GM19240 (cell line): ENCODE measurements around the gene HOXA7.
A peak's percentile ranks its signal among the peaks of the same experiment; 100 is the strongest.

Experiments used
- DNase-seq: peaks from one replicate; pipeline ENCODE4 v3.0.0; 2011; ENCODE audit warnings: low spot score; ENCODE audit not compliant: insufficient read length

Gene HOXA7

GRCh38 chr7:27156508-27156898 is at the start of gene HOXA7:
Gene HOXA7, minus strand, starts transcription at chr7:27156675. Its CDS starts 130 bp downstream, at chr7:27156545.
- DNase-seq, result no peak

DNA sequence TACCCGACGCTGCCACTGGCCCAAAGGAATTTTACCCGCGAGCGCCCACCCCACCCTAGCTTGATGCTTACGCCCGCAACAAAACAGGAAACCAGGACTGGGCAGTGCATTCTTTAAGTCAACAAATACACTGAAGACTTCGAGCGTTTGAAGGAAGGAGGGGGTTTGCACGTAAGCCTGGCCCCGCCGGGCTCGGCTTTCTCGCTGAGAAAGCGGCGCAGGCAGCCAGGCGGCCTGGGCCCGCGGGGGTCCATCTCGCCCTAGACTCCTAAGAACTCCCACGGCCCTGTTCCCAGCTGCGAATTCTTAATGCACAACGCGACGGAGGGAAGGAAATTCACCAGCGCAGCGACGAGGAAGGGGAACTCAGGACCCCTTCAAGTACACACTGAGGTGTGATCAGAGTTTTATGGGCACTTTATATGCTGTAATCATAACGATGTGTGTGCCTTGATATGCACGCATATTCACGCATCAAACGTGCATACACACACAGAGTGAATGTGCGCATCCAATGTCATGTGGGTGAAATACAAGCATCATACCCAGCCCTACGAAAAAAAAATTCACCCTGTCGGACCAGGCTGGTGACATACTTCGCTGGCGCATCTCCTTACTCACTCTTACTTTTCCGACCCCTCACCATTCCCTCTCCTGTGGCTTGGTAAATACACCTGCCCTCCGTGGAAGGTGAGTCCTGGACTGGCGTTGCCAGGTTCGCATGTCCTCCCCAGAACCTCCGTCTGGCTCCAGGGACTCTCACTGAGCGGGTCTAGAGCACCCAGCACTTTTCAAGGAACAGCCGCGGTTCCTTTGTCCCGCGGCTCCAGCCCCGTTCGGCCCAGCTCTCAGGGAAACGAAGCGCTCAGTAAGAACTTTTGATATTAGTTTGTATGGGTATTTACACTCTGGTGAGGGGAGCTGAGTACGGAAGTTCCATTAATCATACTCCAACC is 49.1 kb upstream of the HOXA7 start:
- DNase-seq, result no peak

GRCh38 chr7:27204851-27205322 is 48.4 kb upstream of the HOXA7 start:
- DNase-seq, result no peak

DNA sequence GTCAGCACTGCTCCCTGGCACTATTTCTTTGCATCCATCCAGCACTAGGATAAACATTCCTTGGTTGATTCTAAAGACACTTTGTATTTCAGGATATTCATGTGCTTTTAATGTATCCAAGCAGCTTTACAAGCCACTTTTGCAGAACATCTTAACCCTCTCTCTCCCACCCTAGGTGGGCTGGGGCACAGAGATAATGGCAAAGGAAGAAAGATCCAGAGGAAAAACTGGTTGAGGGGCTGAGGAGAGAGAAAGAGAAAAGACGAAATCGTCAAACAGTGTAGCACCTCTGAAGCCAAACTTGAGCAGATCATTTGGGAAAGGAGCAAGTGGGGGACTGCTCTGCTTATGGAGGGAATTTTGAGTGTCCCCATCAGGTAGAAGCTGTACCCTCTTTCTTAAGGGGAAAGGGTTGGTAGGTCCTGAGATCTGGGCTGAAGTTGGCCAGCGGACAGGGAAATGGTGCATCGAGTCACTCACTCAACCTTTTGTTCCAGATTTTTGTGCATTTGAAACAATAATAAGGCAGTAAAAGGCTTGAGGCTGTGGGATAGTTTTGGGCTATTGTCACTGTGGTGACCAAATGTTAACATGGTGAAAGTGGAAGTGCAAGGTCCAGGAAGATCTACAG is 47.6 kb upstream of the HOXA7 start:
- DNase-seq, result no peak

DNA sequence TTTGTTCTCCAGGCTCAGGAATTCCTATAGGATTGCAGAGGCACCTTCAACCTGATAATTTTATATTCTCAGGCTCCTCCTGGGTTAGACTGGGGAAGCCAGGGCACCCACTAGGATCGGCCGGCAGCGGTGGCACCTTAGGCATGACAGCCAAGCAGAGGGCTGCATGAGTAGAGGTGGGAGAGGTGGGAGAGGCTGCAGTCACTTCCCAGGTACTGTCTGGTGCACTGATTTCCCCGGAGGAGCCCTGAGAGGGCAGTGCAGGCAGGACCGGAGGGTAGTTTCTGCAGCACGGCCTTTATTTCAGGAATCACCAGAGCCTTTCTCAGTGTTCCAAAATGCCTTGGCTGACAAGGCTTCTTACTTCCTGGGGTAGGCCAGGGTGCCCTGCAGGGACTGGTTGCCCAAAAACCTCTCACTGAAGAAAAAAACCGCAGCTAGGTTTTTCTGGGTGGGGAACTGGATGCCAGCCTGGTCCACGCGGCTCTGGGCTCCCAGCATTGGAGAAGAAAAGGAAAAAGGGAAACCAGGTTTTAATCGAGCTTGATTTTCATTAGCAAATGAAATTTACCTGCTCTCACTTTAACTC is 47.0 kb upstream of the HOXA7 start:
- no peak for DNase-seq

DNA sequence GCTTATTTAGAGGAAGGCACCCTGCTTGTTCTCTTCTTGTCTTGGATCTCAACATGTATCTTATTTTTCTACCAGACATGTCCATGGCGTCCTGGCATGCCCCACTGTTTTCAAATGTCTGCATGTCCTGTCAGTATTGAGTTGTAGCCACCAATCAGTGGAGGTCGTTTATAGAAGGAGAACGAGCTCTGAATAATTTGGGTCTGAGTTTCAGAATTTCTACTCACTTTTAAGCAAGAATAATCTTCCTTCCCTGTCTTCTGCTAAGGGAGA is 46.3 kb upstream of the HOXA7 start:
- no peak for DNase-seq

- DNase-seq, result no peak
These were observed 45.8 kb upstream of the HOXA7 start for GRCh38 chr7:27202018-27202861.

GRCh38 chr7:27201580-27202017 is 45.1 kb upstream of the HOXA7 start:
- no peak for DNase-seq

DNA sequence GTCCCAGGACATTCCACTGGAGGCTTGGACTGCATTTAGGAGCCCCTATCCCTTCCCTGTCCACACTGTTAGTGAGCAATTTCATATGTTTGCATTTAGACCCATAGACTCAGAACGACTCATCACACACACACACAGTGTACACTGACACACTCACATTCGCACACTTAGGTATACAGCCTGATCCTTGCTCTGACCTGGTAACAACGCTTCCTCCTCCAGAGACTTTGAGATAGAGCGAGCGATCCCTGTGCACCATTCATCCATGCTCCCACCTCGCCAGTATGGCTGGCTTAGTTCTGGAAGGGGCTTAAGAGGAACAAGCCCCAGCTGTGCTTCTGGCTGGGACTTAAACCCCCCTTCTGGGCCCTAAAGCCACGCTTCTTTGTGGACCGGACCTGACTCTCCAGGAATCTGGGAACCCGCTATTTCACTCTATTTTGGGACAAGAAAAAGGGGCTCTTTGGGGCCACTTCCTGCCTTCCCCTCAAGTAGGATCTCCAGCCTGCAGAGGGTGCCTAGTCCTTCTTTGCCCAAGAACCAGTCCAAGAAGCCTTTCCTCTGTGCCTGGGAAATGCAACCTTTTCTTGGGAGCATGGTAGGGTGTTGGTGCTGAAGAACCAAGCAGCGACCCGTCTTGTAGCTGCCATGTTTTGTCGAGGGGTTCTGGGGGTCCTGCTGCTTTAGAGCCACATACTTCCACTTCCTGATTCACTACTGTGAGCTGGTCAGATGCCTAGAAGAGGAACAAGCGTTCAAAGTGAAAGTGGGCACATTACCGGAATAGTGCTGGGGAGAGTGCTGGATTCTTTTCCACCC is 44.5 kb upstream of the HOXA7 start:
- no peak for DNase-seq

- no peak for DNase-seq
These were observed 43.6 kb upstream of the HOXA7 start, which contains the start of gene HOXA13 for GRCh38 chr7:27199849-27200760. Gene HOXA13, minus strand, starts transcription at chr7:27200091. Its CDS starts 14 bp downstream, at chr7:27200077.

DNA sequence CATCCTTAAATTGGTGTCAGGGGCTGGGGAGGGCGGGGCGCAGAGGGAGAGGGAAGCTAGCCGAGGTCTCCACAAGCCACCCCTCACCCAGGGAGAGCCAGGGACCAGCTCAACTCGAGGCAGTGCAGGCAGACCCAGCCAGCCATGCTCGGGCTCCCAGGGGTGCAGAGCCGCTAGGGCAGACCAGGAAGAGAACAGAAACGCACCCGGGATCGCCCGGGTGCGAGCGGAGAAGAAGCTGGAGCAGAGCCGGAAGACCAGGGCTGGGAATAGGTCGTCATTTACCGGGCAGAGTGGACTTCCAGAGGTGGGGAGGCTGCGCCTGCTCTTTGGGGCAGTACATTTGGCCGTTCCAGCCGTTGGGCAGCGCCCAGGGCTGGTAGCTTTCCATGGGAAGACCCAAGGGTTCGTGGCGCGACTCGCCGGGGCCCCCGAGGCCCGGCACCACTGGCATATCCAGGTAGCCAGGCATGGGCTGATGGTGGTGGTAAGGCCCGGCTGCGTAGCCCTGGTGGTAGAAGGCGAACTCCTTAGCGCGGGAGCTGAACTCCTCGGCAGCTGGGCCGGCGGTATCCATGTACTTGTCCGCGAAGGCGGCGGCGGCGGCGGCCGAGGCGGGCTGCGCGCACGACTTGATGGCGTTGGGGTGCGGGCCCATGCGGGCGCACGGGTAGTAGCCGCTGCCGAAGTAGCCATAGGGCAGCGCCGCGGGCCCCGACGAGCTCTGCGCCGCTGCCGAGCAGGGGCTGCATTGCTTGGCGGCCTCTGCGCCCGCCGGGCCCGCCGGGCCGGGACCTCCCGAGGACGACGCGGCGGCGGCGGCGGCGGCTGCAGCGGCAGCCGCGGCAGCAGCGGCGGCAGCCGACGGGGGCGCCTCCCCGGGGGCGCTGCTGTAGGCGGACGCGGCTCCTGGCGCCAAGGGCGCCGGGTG is 42.7 kb upstream of the HOXA7 start:
- no peak for DNase-seq

GRCh38 chr7:27198138-27198841 is 41.8 kb upstream of the HOXA7 start:
- DNase-seq, result no peak

GRCh38 chr7:27197137-27198042 is 40.9 kb upstream of the HOXA7 start:
- no peak for DNase-seq

- peak; percentile 77 for DNase-seq
These were observed 39.9 kb upstream of the HOXA7 start for GRCh38 chr7:27196287-27196767.

- DNase-seq, result no peak
These were observed 38.4 kb upstream of the HOXA7 start for GRCh38 chr7:27194686-27195379.

DNA sequence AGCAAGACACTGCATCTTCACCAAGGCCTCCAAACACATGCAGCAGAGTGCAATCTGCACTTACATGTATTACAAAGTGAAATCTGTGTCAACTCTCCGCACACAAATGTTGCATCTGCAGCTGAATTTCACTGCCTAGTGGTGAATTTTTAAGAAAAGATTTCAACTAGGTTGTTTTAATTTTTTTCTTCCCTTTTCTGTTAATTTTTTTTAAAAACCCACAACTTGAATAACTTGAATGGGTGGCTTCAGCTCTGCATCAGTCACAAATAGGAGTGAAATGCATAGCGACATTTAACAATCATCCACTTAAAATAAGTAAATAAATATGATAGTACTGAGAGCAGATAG is 37.5 kb upstream of the HOXA7 start:
- DNase-seq, result no peak
